NCI-H1436 treated with DMSO at 0.1 percent for 48 hours (cell line): ENCODE results near the gene SH3RF3.
"Not testable (repeated sequence)": the region's sequence is repeated elsewhere in the genome, so short reads cannot be mapped to it uniquely, and the experiment has no call there.

Experiments
- DNase-seq: peaks from one replicate; lab custom pipeline; 2025; lab: John Stamatoyannopoulos, UW

The SH3RF3 gene

DNA sequence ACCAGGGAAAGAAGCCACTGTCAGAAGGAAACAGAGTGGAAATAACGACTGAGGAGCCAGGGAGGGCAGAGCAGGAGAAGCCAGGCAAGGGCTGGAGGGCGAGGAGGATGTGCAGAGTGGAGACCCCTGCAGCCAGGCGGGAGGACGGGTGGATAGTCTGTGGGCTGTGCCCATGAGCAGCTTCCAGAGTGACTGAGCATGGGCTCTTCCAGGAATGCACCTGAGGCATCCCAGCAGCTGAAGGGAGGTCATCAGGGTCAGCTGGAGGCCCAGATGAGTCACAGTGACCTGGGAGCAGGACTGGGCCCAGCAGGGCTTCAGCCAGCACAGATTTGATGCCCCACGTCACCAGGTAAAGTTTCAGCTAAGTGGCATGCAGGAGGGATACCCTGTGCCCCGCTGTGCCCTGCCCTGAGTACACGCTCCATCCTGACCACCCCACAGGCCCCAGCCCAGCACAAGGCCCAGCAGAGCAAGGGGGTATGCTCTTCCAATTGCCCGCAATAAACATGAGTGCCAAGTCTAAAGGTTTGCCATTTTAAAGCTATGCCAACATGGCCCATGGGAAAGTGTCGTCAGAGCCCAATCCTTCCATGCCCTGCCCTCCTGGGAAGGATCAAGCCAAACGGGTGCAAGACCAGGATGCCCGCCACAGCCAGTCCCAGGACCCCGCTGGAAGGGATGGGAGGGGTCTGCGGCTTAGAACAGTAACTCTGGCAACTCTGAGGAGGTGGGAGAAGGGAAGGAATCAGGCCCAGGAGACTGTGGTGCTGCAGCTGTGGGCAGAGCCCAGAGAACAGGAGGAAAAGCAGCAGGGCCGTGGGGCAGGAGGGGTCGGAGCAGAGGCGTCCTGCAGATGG, 399.1 kb downstream of the SH3RF3 start:
- DNase-seq: no peak

DNA sequence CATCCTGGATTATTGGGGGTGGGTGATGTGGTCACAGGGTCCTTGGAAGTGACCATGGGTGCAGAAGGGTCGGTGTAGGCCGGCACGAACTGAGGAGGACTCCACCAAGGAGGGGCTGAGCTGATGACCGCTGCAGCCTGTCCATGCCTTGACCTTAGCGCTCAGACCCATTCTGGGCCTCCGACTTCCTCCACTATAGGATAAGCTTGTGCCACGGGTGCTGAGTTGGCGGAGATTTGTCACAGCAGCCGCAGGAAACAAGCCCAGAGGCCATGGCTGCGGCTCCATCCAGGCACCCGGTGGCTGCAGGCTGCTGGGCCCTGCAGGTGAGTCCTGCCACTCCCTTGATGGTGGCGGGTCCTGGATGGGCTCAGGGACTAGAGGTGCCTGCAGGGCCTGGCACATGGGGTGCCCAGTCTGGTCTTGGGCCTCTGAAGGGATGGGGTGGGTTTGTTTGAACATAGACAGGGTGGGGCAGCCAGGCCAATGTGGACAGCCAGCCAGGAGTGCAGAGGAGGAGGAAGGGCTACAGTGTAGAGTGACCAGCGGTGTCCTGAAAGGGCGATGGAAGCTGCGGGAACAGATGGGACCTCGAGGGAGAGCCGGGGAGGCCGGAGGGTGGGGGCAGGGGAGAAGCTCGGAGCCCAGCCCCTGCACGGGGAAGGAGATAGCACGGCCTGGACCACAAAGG, 400.0 kb downstream of the SH3RF3 start:
- no peak for DNase-seq

GRCh38 chr2:109529532-109530449, 400.8 kb downstream of the SH3RF3 start:
- DNase-seq: no peak

GRCh38 chr2:109530712-109531111, 401.7 kb downstream of the SH3RF3 start:
- no peak for DNase-seq

GRCh38 chr2:109531221-109531620, 402.2 kb downstream of the SH3RF3 start:
- DNase-seq: no peak

DNA sequence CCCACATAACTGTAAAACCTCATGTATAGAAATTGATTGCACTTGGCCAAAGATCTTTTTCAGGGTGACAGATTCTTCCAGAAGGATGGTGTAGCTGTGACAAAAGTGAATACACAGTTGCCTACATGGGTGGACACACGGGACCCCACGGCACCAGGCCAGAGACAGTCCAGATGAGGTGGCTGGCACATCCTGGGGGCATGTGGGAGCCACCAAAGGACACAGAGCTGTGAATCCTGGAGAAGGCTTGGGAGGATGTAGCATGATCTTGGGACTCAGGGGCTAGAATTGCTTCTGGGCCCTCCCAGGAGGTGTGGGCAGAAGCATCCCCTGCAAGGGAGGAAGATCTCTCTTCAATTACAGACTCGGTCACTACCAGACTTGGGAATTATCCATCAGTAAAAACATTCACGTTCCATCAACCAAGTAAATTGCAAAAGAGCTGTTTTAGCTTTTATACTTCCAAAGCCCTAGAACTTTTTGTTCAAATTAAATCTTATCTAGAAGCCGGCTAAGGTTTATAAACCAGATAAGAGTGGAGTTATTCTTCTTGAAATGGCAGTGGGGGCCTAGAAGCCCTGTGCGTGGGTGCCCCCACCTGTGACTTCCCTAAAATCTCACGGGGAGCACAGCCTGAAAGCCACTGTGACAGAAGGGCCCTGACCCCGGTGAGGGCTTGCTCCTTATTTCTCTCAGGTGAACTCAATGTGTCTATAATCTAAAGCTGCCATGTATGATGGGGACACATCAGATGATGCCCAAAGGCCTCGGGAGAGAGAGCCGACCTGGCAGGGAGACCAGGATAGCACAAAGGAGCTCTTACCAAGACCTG, 403.1 kb downstream of the SH3RF3 start:
- DNase-seq: no peak

GRCh38 chr2:109532728-109533076, 403.7 kb downstream of the SH3RF3 start:
- no peak for DNase-seq

GRCh38 chr2:109533823-109534222, 404.8 kb downstream of the SH3RF3 start:
- no peak for DNase-seq

DNA sequence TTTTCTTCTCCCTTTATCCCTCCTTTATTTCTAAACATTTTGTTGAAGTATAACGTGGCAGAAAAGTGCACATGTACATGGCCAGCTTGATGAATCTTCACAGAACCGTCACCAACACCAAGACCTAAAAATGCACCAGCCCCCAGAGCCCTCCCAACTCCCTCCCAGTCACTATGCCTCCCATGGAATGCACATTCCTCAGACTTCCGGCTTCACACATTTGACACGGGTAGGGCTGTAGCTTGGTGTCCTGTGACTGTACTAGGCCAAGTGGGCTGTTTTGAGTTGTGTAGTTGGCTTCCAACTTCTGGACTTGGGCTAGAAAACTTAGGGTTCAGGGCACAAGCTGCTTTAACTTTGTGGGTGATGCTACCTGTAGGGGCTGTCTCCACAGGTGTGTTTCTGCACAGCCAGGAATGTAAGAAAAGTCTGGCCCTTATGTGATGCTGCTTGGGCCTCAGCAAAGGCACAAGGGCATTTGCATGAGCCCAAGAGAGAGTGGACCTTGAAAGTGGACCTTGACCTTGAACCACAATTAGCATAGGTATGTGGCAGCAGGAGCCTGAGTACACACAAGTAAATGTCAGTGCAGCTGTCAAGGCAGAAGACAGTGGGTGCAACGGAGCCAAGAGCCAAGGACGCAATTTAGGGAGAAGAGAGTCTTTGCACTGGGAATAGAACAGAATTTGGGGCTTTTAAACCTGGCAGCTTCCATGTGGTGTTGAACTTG, 406.4 kb downstream of the SH3RF3 start:
- DNase-seq: no peak

DNA sequence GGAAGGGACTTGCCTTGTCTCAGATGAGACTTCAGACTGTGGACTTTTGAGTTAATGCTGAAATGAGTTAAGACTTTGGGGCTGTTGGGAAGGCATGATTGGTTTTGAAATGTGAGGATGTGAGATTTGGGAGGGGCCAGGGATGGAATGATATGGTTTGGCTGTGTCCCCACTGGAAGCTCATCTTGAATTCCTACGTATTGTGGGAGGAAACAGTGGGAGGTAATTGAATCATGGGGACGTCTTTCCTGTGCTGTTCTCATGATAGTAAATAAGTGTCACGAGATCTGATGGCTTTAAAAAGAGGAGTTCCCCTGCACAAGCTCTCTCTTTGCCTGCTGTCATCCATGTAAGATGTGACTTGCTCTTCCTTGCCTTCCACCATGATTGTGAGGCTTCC, 407.6 kb downstream of the SH3RF3 start:
- not testable (repeated sequence) for DNase-seq

DNA sequence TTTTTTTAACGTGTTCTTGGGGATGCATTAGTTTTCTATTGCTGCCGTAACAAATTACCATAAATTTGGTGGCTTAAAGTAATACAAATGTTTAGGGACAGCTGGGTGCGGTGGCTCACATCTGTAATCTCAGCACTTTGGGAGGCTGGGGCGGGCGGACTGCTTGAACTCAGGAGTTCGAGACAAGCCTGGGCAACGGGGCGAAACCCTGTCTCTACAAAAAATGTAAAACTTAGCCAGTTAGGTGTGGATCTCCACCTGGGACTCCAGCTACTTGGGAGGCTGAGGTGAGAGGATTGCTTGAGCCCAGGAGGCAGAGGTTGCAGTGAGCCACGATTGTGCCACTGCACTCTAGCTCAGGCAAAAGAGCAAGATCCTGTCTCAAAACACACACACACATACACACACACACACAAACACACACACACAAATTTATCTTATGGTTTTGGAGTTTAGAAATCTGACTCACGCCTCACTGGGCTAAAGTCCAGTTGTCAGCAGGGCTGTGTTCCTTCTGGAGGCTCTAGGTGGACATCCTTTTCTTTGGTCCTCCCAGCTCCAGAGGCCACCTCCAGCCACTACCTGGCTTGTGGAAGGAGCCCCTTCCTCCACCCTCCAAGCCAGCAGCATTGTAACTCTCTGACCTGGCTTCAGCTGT, 408.7 kb downstream of the SH3RF3 start:
- no peak for DNase-seq

DNA sequence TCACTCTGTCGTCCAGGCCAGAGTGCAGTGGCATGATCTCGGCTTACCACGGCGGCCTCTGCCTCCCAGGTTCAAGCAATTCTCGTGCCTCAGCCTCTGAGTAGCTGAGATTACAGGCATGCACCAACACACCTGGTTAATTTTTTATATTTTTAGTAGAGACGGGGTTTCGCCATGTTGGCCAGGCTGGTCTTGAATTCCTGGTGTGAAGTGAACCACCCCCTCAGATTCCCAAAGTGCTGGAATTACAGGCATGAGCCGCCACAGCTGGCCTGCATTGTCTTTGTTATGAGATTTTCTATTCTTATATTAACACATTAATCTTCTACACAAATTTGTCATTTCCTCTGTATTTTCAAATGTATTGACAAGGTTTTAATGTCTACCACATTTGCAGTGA, 409.5 kb downstream of the SH3RF3 start:
- DNase-seq: no peak

DNA sequence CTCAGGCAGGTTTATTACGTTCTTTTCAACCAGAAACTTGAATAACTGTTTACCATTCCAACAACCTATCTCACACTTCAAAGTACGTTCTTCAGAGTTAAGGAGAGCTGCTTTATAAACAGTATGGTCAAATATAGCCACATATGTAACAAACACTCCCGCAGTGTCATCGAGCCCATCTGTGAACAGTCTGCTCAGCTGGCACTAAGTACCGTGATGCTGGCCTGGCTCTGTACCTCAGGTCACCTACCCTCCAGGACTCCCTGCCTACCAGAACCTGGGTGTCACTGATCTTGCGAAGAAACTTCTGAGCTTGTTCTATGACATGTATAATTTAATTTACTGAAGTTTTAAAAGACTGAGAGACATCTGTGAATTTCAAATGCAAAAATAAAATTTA, 413.4 kb downstream of the SH3RF3 start:
- DNase-seq: no peak

GRCh38 chr2:109545828-109546713, 417.1 kb downstream of the SH3RF3 start:
- no peak for DNase-seq

DNA sequence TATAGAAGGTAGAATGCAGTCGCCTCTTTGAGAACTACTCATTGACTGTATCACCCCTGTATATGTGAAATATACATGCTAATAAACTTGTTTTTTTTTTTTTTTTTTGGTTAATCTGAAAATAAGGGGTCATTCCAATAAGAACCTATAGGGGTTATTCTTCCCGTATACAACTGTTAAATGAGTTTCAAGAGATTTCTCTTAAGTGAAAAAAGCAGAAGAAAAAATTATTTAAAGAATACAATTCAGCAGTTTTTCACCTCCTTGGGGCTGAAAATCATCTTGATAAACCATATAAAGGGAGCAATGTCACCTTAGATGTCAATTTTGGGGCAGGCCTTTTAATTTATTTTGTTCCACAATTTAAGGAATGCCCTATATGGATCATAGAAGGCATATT, 418.3 kb downstream of the SH3RF3 start:
- DNase-seq: no peak

DNA sequence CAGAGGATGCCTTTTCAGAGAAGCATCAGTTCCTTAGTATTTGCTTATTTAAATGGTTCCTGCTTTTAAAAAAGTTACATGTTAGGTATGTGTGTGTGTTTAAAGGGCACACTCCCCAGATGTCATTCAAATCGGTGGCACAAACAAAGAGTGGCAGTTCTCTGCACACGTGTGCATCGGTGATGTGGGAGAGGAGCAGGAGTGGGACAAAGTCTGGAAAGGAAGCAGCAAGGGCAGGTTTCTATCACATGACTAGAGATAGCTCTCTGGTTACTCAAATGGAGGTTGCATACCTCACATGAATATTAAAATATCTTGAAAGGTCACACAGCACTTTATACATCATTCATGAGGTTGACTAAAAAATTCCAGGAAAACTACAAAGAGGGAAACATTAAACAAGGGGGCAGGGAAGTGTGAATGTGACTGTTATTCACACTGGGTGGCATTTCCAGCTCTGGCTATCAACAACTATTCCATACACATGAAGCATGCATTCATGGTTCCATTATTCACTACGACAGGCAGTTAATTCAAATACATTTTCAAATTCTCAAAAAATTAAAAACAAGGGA, 420.1 kb downstream of the SH3RF3 start:
- DNase-seq: no peak
